ENCODE data around the gene HSF5.

DNA sequence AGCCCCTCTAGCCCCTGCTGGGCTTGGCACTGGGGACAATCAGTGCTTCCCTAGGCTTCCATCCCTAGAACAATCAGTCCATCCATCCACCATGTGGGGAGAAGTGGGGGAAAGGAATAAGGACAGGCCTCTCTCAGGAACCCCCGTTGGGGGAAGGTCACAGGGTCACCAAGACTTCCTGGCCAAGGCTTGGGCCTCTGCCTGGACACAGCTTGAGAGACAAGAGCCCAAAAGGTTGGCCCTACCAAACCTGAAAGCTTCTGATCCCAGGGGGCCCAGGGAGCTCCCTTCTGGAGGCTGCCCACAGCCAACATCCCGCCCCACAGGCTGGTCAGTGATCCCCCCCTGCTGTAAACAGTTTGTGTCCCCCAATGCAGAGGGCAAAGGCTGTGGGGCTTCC is 42.4 kb upstream of the HSF5 start:
- no peak for TF ChIP-seq POLR2AphosphoS5 (IDR thresholded peaks at IDR 0.05)
- TF ChIP-seq, protein P1, sequence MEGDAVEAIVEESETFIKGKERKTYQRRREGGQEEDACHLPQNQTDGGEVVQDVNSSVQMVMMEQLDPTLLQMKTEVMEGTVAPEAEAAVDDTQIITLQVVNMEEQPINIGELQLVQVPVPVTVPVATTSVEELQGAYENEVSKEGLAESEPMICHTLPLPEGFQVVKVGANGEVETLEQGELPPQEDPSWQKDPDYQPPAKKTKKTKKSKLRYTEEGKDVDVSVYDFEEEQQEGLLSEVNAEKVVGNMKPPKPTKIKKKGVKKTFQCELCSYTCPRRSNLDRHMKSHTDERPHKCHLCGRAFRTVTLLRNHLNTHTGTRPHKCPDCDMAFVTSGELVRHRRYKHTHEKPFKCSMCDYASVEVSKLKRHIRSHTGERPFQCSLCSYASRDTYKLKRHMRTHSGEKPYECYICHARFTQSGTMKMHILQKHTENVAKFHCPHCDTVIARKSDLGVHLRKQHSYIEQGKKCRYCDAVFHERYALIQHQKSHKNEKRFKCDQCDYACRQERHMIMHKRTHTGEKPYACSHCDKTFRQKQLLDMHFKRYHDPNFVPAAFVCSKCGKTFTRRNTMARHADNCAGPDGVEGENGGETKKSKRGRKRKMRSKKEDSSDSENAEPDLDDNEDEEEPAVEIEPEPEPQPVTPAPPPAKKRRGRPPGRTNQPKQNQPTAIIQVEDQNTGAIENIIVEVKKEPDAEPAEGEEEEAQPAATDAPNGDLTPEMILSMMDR (IDR thresholded peaks at IDR 0.05 in 8 of 11, conservative IDR thresholded peaks at IDR 0.05 in 3 of 11): no peak
- no peak for TF ChIP-seq POLR2A (IDR thresholded peaks at IDR 0.05)

Data from spleen (tissue), 7 donors.